Type B pancreatic cell (in vitro differentiated cells): ENCODE data around the gene GTF2F2. TPM values are rescaled to one million over a fixed set of nuclear protein-coding genes. Genes with fewer than 3 reads are reported as not detected.

Experiments used
- DNase-seq: peaks from one replicate; pipeline ENCODE4 v3.0.0; 2021; ENCODE audit warnings: mixed read lengths; ENCODE audit not compliant: unreplicated experiment; ENCODE audit errors: extremely low spot score
- H3K27ac Mint-ChIP-seq: 2 replicates; pipeline ENCODE4 v1.8.0; 2021; ENCODE audit warnings: mild to moderate bottlenecking, mixed read lengths
- H3K27me3 Mint-ChIP-seq: 2 replicates; pipeline ENCODE4 v1.8.0; 2021; ENCODE audit warnings: mixed read lengths
- H3K36me3 Mint-ChIP-seq: 2 replicates; pipeline ENCODE4 v1.8.0; 2021; ENCODE audit warnings: mixed read lengths
- H3K4me1 Mint-ChIP-seq: one replicate; pipeline ENCODE4 v1.8.0; 2021; ENCODE audit warnings: mixed read lengths; ENCODE audit not compliant: unreplicated experiment
- H3K4me3 Mint-ChIP-seq: 2 replicates; pipeline ENCODE4 v1.8.0; 2021; ENCODE audit warnings: mild to moderate bottlenecking, mixed read lengths
- H3K9me3 Mint-ChIP-seq: 2 replicates; pipeline ENCODE4 v1.8.0; 2021; ENCODE audit warnings: mixed read lengths
- CTCF ChIP-seq: fragments of 200-600 bp; sonication (generic); conservative IDR thresholded peaks from 2 replicates; pipeline ENCODE4 v1.5.0; 2021; ENCODE audit warnings: antibody characterized with exemption, mild to moderate bottlenecking
- total RNA-seq: library from RNA; stranded (reverse); gene quantifications from 2 replicates; pipeline ENCODE4 v1.2.1, GENCODE V29; 2021; ENCODE audit warnings: low replicate concordance

GTF2F2 gene
- total RNA-seq, 1 donor from 2014 or later = 21.8 TPM

- peaks cover 28% of the 10 kb centered on the region for H3K4me1 Mint-ChIP-seq
- DNase-seq = no peak
- H3K27me3 Mint-ChIP-seq = no peaks in the 10 kb centered on the region
- peak overlapping the region; percentile 43 for H3K4me3 Mint-ChIP-seq
- peak overlapping the region; percentile 59 for H3K27ac Mint-ChIP-seq
- H3K36me3 Mint-ChIP-seq = peaks cover 22% of the 10 kb centered on the region
- no peaks in the 10 kb centered on the region for H3K9me3 Mint-ChIP-seq
- TF ChIP-seq CTCF = no peak
Measured at GRCh38 chr13:45141369-45141768, 21.1 kb downstream of the GTF2F2 start.

DNA sequence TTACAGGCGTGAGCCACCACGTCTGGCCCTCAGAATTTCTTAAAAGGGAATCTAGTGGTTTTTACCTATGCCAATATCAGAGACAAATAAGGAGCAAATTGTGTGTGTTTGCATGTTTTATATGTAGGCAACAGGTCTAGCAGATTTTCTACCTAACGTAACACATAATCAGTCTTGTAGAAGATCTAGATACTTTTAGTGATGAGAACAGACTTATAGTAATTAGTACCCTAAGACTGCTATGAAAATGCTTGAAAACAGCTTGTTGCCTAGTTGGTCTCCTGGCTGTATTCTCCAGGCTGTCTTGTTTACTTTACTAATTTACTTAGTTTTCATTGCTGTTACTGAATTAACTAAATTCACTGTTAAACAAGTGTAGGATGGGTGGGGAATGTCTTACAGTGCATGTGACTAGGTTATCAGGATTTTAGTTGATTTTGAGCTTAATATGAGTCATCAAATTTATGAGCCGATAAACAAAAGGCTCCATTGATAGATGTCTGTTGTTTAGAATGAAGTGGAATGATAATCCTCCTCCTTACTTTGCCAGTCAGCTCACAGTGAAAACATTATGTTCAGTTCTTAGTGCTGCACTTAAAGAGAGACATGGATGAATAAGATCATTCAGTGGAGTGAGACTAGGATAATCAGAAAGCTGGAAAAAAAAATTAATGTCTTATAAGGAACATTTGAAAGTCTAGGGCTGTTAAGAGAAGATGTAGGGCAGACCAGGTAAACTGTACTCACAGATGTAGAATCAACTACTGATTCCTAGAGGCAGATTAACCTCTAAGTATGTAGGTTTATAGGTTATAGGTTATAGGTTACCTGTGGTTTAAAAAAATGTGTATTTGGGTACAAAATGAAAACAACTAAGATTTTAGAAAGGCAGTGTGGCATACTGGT is 22.4 kb downstream of the GTF2F2 start:
- peaks cover 33% of the 10 kb centered on the region for H3K4me1 Mint-ChIP-seq
- DNase-seq = no peak
- peak overlapping the region; percentile 23 for H3K4me3 Mint-ChIP-seq
- TF ChIP-seq CTCF = no peak
- H3K36me3 Mint-ChIP-seq = peaks cover 25% of the 10 kb centered on the region
- no peaks in the 10 kb centered on the region for H3K9me3 Mint-ChIP-seq
- H3K27ac Mint-ChIP-seq = peak overlapping the region; percentile 64
- no peaks in the 10 kb centered on the region for H3K27me3 Mint-ChIP-seq

GRCh38 chr13:45143346-45143751 is 23.0 kb downstream of the GTF2F2 start:
- Mint-ChIP-seq H3K27ac (peak overlapping the region; percentile 64), H3K4me3 (peak overlapping the region; percentile 50), H3K27me3 (no peaks in the 10 kb centered on the region), H3K9me3 (no peaks in the 10 kb centered on the region), H3K36me3 (peaks cover 19% of the 10 kb centered on the region), H3K4me1 (peaks cover 33% of the 10 kb centered on the region)
- TF ChIP-seq CTCF = no peak
- DNase-seq = no peak

- H3K36me3 Mint-ChIP-seq = peaks cover 24% of the 10 kb centered on the region
- H3K9me3 Mint-ChIP-seq = no peaks in the 10 kb centered on the region
- peaks cover 14% of the 10 kb centered on the region for H3K4me1 Mint-ChIP-seq
- DNase-seq = no peak
- TF ChIP-seq CTCF = no peak
- no peaks in the 10 kb centered on the region for H3K27me3 Mint-ChIP-seq
- H3K27ac Mint-ChIP-seq = no peak overlapping the region
- no peak overlapping the region for H3K4me3 Mint-ChIP-seq
Measured at GRCh38 chr13:45149964-45150363, 29.7 kb downstream of the GTF2F2 start.

DNA sequence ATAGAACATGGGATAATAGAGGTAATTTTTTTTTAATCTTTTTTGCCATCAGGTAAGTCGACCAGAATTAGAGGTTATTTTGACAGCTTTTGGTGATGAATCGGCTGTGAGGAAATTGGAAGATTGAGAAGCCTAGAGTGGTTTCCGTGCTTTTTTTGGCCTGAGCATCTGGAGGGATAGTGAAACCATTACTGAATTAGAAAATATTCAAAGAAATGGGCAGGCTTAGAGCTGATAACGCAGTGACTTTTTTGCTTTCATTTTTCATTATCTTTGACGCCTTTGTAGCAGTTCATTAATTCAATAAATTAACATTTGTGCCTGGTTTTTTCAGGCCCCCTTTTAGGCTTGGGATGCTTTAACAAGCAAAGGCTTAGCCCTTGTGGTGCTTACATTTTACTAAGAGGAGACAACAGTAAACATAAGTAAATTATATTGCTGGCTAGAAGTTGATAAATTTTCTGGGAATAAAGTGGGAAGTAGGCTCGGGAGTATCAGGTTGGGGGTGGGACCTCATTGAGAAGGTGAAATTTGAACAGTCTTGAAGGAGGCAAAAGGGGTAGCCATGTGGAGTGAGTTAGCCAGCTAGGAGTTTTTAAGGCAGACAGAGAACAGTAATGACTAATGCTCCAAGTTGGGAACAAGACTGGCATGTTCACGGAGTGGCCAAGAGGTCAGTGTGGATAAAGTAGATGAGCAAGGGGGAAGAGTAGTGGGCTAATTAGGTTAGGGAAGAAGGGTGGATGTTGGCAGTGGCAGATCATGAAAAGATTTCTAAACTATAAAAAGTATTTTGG is 36.5 kb downstream of the GTF2F2 start:
- Mint-ChIP-seq H3K27ac (no peak overlapping the region), H3K9me3 (peaks cover 5% of the 10 kb centered on the region), H3K36me3 (peaks cover 53% of the 10 kb centered on the region), H3K4me1 (peaks cover 8% of the 10 kb centered on the region), H3K27me3 (no peaks in the 10 kb centered on the region), H3K4me3 (no peak overlapping the region)
- no peak for TF ChIP-seq CTCF
- DNase-seq = no peak
